D721Med (cell line): ENCODE measurements around the gene NALCN.

Experiments used
- DNase-seq: peaks from one replicate; pipeline ENCODE4 v3.0.0; 2011; ENCODE audit warnings: low spot score; ENCODE audit not compliant: insufficient read length
- FAIRE-seq: peaks from 2 replicates; lab custom pipeline; 2011; peaks lifted over from hg19 to GRCh38; lab: Jason Lieb, UNC
- CTCF ChIP-seq: IDR thresholded peaks from 2 replicates; pipeline ENCODE4 v1.5.1; 2012; ENCODE audit warnings: mild to moderate bottlenecking, control low read depth; ENCODE audit not compliant: insufficient read depth; ENCODE audit errors: missing control alignments

NALCN gene

GRCh38 chr13:101346161-101346560 lies 70.1 kb downstream of the NALCN start:
- no peak for DNase-seq
- FAIRE-seq = no peak
- no peak for TF ChIP-seq CTCF

GRCh38 chr13:101343128-101343787 lies 73.0 kb downstream of the NALCN start:
- TF ChIP-seq CTCF = no peak
- DNase-seq (no peak), FAIRE-seq (no peak)

- no peak for TF ChIP-seq CTCF
- FAIRE-seq (no peak), DNase-seq (no peak)
Measured at GRCh38 chr13:101341464-101341863, 74.8 kb downstream of the NALCN start.

GRCh38 chr13:101339202-101339601 lies 77.1 kb downstream of the NALCN start:
- TF ChIP-seq CTCF = no peak
- FAIRE-seq (no peak), DNase-seq (no peak)

GRCh38 chr13:101332583-101332982 lies 83.7 kb downstream of the NALCN start:
- DNase-seq = no peak
- no peak for TF ChIP-seq CTCF
- no peak for FAIRE-seq

GRCh38 chr13:101331731-101332130 lies 84.6 kb downstream of the NALCN start:
- FAIRE-seq (no peak), DNase-seq (no peak)
- no peak for TF ChIP-seq CTCF

- TF ChIP-seq CTCF = no peak
- no peak for DNase-seq
- FAIRE-seq = no peak
Measured at GRCh38 chr13:101327871-101328270, 88.4 kb downstream of the NALCN start.
